GM13977 (cell line): ENCODE results near the gene NIPAL3.

Experiments used
- DNase-seq: peaks from one replicate; pipeline ENCODE4 v3.0.0; 2012; ENCODE audit warnings: low spot score
- CTCF ChIP-seq: IDR thresholded peaks from 2 replicates; pipeline ENCODE4 v1.5.1; 2012; ENCODE audit warnings: mild to moderate bottlenecking, control low read depth; ENCODE audit not compliant: insufficient read depth; ENCODE audit errors: extremely low read depth, missing control alignments
- in situ Hi-C: fragments of 300-500 bp; cut with MboI; formaldehyde crosslinking; loops from one replicate; pipeline ENCODE4 v1.12.0; 2022; ENCODE audit warnings: low sequenced_read_pairs, low pct_unique_long_range_greater_than_20kb, mixed read lengths, inconsistent platforms; ENCODE audit not compliant: unreplicated experiment

The NIPAL3 gene

GRCh38 chr1:24450857-24451397 is 35.3 kb downstream of the NIPAL3 start:
- in situ Hi-C loops, result no loop called here
- no peak for TF ChIP-seq CTCF
- DNase-seq, result no peak

GRCh38 chr1:24451746-24452145 is 36.1 kb downstream of the NIPAL3 start:
- no peak for DNase-seq
- no peak for TF ChIP-seq CTCF
- in situ Hi-C loops, result no loop called here

- no peak for DNase-seq
- no peak for TF ChIP-seq CTCF
- in situ Hi-C loops, result no loop called here
These were observed 37.4 kb downstream of the NIPAL3 start for GRCh38 chr1:24452922-24453485.

DNA sequence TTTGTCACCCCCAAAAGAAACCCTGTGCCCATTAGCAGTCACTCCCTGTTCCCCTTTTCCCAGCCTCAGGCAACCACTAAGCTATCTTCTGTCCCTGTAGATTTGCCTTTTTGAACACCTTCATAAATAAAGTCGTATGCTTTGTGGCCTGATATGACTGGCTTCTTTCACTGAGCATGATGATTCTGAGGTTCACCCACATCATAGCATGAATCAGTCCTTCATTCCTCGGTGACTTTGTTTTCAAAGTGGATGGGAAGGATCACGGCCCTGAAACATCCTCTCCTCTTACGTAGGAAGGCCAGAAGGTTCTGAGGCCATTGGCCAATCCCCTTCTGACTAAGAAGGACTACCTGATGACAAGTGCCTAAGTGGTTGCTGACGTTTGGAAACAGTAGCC is 39.1 kb downstream of the NIPAL3 start:
- TF ChIP-seq CTCF, result no peak
- no peak for DNase-seq
- in situ Hi-C loops, result no loop called here

DNA sequence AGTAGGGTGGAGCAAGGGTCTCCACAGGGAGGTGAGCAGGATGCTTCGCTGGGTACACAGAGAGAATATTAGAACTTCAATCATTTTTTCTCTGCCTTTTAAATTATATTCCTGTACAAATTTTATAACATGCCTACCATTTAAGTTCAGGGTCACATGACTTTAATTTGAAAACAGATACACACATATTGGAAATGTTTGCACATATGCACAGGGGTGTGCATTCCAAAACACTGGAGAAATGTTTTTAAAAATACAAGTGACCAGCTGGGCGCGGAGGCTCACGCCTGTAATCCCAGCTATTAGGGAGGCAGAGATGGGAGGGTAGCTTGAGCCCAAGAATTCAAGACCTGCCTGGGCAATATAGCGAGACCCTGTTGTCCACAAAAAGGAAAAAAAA is 39.7 kb downstream of the NIPAL3 start:
- DNase-seq, result no peak
- in situ Hi-C loops, result no loop called here
- TF ChIP-seq CTCF, result no peak

DNA sequence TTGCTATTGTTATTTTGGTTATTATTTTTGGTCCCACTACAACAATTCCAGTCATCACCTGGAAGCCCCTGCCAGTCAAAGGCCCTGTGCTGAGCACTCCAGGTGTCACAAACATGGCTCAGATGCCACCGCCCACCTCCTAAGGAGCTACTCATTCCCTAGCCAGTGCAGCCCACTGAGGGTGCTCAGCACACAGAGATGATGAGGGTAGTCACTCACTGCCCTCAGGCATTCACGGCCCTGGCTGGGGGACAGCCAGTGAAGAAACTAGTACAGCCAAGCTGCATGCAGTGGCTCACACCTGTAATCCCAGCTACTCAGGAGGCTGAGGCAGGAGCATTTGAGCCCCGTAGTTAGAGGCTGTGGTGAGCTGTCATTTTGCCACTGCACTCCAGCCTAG is 42.3 kb downstream of the NIPAL3 start:
- in situ Hi-C loops, result no loop called here
- TF ChIP-seq CTCF, result no peak

More for the DNA sequence above, 42.3 kb downstream of the NIPAL3 start:
- DNase-seq, result no peak
